Measurements from ENCODE around the gene STMND1. TPM values are rescaled to one million over a fixed set of nuclear protein-coding genes. Genes with fewer than 3 reads are reported as not detected.

Gene STMND1
- total and polyA plus RNA-seq, 2 of the 4 experiments (the other 2 are of a cell fraction) = not detected

DNA sequence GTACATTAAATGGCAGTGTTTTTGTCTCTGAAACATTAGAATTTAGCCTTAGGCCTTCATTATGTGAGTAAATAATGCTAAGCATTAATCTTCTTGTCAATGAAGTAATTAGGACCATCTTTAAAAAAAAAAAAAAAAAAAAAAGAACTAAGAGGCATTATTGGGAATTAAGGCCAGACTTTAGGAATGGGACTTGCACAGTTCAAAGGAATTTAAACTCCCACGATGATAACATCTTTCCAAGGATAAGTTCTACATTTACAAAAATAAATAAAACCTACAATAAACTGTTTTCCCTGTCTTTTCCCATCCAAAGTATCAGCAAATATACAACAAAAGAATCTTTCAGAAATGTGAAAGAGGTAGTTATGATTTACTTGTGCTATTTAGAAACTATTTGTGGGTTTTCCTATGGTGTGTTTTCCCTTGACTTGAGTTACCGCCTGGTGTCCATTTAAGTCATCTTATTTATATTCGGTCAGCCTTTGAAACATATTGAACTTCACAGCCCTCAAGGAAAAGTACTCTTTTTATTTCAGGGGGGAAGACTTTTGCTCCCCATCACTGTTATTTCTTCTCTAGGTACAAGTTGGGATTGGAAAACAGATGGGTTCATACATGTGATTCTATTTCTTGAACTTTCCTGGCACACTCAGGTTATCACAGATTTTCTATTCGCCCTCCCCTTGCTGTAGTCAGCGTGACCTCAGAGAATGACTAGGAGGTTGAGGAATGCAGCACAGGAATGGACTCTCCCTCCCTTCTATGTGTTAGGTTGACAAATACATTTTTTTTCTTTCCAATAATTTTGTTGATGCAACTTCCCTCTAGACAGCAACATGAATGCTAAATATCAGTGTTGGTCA is 13.6 kb downstream of the STMND1 start:
- ATAC-seq (ENCODE audit: low read depth) (peak; percentile 96), DNase-seq (peak; percentile 93)
- H2AFZ ChIP-seq (replicated peaks; ENCODE audit: low read length, poor library complexity) = peak overlapping the region; percentile 83
- in situ Hi-C loops (cut with MboI; ENCODE audit: low sequenced_read_pairs) = no loop called here
- WGBS, 2 experiments (ENCODE audit: extremely low coverage in 2 of 2, insufficient read length in 1 of 2) = no CpG with 5 or more reads among the region's 5 CpGs
- intact Hi-C loops (cut with micrococcal nuclease) = no loop called here
- peaks cover 5% of the 10 kb centered on the region for H3K4me1 ChIP-seq (ENCODE audit: control insufficient read depth, insufficient read depth, low read length)
- peak overlapping the region in 1 of 2 experiments; percentile 81; a peak in 1 of 4 replicates for H4K8ac ChIP-seq (ENCODE audit: low read depth in 2 of 2, low read length in 2 of 2)
- POLR2A ChIA-PET (ENCODE audit: unreplicated experiment) = no interaction called here
- dilution Hi-C loops (cut with HindIII; ENCODE audit: low sequenced_read_pairs, unreplicated experiment) = no loop called here
- no peak overlapping the region for H3K27ac ChIP-seq (ENCODE audit: insufficient read depth, low read length)
- H3K9me1 ChIP-seq (ENCODE audit: insufficient read depth, low read length) = peaks cover 4% of the 10 kb centered on the region
- no peaks in the 10 kb centered on the region for H3K27me3 ChIP-seq (ENCODE audit: control insufficient read depth, insufficient read depth, low read length)
- H2BK20ac ChIP-seq (ENCODE audit: low read depth, low read length) = peak overlapping the region; percentile 91
- H2BK5ac ChIP-seq (ENCODE audit: low read depth, low read length, poor library complexity, severe bottlenecking) = no peak overlapping the region
- peak overlapping the region; percentile 57; the same call in 1 of the 3 replicates for H2BK15ac ChIP-seq (ENCODE audit: low read depth, low read length)
- H3K4ac ChIP-seq (ENCODE audit: low read depth, low read length) = peak overlapping the region; percentile 94
- no peaks in the 10 kb centered on the region for H4K20me1 ChIP-seq (ENCODE audit: insufficient read depth, low read length)
- H3K36me3 ChIP-seq (ENCODE audit: control insufficient read depth, insufficient read depth, low read length) = no peaks in the 10 kb centered on the region
- H3K4me2 ChIP-seq (ENCODE audit: low read depth, low read length) = peak overlapping the region; percentile 62
- H2AK9ac ChIP-seq (replicated peaks; ENCODE audit: low read depth, low read length, poor library complexity) = peak overlapping the region; percentile 59
- peak overlapping the region; percentile 70 for H2AK5ac ChIP-seq (ENCODE audit: low read depth, low read length)
- no peak overlapping the region for H3K56ac ChIP-seq (ENCODE audit: extremely low read depth, insufficient read depth, low read length)
- no peaks in the 10 kb centered on the region for H3K9me3 ChIP-seq (ENCODE audit: control insufficient read depth, insufficient read depth, low read length)
- H4K91ac ChIP-seq (ENCODE audit: insufficient read depth, low read depth, low read length) = 0 out of 2 replicates have a peak overlapping the region, but pooled peaks have one; percentile 40
- no peak overlapping the region for H3K23ac ChIP-seq (ENCODE audit: low read depth, low read length)
- H3K9ac ChIP-seq (ENCODE audit: low read depth, low read length) = no peak overlapping the region
- no peak overlapping the region for H3K4me3 ChIP-seq (ENCODE audit: insufficient read depth, low read depth, low read length)
- no TSS peak for BruUV-seq (replicated peaks)
- H3K79me1 ChIP-seq (ENCODE audit: low read depth in 1 of 2, low read length in 2 of 2) = no peaks in the 10 kb centered on the region
- CTCF ChIA-PET = no interaction called here
- H3K14ac ChIP-seq (replicated peaks; ENCODE audit: low read depth, low read length) = peak overlapping the region; percentile 58
- peak overlapping the region; percentile 39; the same call in 1 of the 2 replicates for H3K18ac ChIP-seq (ENCODE audit: low read depth, low read length)
- H4K5ac ChIP-seq (ENCODE audit: low read depth, low read length) = no peak overlapping the region
- H2BK120ac ChIP-seq (ENCODE audit: low read depth, low read length) = peak overlapping the region; percentile 85
- TF ChIP-seq MXI1 (IDR thresholded peaks at IDR 0.05; ENCODE audit: borderline replicate concordance, low read depth, low read length) = no peak
- no peak for TF ChIP-seq RCOR1 (IDR thresholded peaks at IDR 0.05; ENCODE audit: insufficient replicate concordance, low read length)
- TF ChIP-seq RFX5 (IDR thresholded peaks at IDR 0.05; ENCODE audit: low read depth, low read length) = no peak
- no peak for TF ChIP-seq RAD21 (IDR thresholded peaks at IDR 0.05; ENCODE audit: low read length)
- no peak for TF ChIP-seq CHD1 (IDR thresholded peaks at IDR 0.05; ENCODE audit: low read depth, low read length)
- peak; percentile 70; the same call in 1 of the 2 replicates for TF ChIP-seq CEBPB (IDR thresholded peaks at IDR 0.05; ENCODE audit: low read depth, low read length)
- TF ChIP-seq MAFK (IDR thresholded peaks at IDR 0.05; ENCODE audit: low read depth, low read length) = no peak
- peak; percentile 20; the same call in 1 of the 2 replicates for TF ChIP-seq NFE2L2 (IDR thresholded peaks at IDR 0.05; ENCODE audit: low read depth, low read length)
- peak; percentile 74 for TF ChIP-seq MAZ (IDR thresholded peaks at IDR 0.05; ENCODE audit: borderline replicate concordance, low read depth, low read length)
- TF ChIP-seq, protein P1, sequence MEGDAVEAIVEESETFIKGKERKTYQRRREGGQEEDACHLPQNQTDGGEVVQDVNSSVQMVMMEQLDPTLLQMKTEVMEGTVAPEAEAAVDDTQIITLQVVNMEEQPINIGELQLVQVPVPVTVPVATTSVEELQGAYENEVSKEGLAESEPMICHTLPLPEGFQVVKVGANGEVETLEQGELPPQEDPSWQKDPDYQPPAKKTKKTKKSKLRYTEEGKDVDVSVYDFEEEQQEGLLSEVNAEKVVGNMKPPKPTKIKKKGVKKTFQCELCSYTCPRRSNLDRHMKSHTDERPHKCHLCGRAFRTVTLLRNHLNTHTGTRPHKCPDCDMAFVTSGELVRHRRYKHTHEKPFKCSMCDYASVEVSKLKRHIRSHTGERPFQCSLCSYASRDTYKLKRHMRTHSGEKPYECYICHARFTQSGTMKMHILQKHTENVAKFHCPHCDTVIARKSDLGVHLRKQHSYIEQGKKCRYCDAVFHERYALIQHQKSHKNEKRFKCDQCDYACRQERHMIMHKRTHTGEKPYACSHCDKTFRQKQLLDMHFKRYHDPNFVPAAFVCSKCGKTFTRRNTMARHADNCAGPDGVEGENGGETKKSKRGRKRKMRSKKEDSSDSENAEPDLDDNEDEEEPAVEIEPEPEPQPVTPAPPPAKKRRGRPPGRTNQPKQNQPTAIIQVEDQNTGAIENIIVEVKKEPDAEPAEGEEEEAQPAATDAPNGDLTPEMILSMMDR (conservative IDR thresholded peaks at IDR 0.05; ENCODE audit: low read depth, low read length) = no peak
- TF ChIP-seq BHLHE40 (IDR thresholded peaks at IDR 0.05; ENCODE audit: low read depth, low read length) = no peak; the same call in 1 of the 2 replicates
- TF ChIP-seq FOS (IDR thresholded peaks at IDR 0.05; ENCODE audit: low read depth, low read length) = peak; percentile 66
- TF ChIP-seq SMC3 (IDR thresholded peaks at IDR 0.05; ENCODE audit: low read depth, low read length) = no peak
- no peak for TF ChIP-seq USF2 (IDR thresholded peaks at IDR 0.05; ENCODE audit: low read depth, low read length)

Measured in IMR-90 (cell line).